HepG2 (cell line): ENCODE measurements around the gene CEBPZOS.

Experiments
- ELF4 ChIP-seq: sonication (generic); formaldehyde crosslinking; IDR thresholded peaks from 2 replicates; pipeline ENCODE4 v1.5.0; 2020; ENCODE audit warnings: missing genetic modification reagents, mild to moderate bottlenecking, moderate library complexity, borderline replicate concordance
- NFRKB ChIP-seq: fragments of 450-650 bp; IDR thresholded peaks from 2 replicates; pipeline ENCODE4 v1.6.1; 2017
- POLR2AphosphoS5 ChIP-seq: IDR thresholded peaks from 2 replicates; pipeline ENCODE4 v1.6.1; 2012; ENCODE audit warnings: low read depth, low read length
- ZNF772 ChIP-seq: sonication (generic); formaldehyde crosslinking; IDR thresholded peaks from 2 replicates; pipeline ENCODE4 v1.5.0; 2020; ENCODE audit warnings: mild to moderate bottlenecking, missing genetic modification reagents

DNA sequence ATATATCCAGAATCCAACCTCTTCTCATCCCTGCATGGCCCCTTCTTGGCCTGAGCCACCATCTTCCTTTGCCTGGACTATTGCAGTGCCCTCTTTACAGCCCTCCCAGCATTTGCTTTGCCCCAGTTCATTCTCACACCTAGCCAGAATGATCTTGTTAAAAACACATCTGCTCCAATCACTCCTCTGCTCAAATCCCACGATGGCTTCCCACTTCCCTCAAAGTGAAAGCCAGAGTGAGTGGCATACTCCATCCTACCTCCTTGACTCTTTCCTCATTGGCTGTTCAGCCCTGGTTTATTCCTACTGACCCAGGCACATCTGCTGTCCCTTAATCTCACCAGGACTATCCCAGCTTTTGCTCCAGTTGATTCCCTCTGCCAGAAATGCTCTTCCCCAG is 22.6 kb upstream of the CEBPZOS start:
- TF ChIP-seq POLR2AphosphoS5 (no peak), NFRKB (no peak), ELF4 (no peak), ZNF772 (CRISPR knock-in tag) (no peak)
